ENCODE data around the gene RETREG1.
"Not testable (repeated sequence)": the region's sequence is repeated elsewhere in the genome, so short reads cannot be mapped to it uniquely, and the experiment has no call there.

Gene RETREG1

GRCh38 chr5:16551628-16552027 is 65.2 kb downstream of the RETREG1 start:
- DNase-seq = no peak

- DNase-seq = peak; percentile 64 to 76
Measured at GRCh38 chr5:16550316-16550952, 66.4 kb downstream of the RETREG1 start.

GRCh38 chr5:16549491-16550206 is 67.1 kb downstream of the RETREG1 start:
- DNase-seq = no peak

- no peak for DNase-seq
Measured at GRCh38 chr5:16548812-16549211, 68.0 kb downstream of the RETREG1 start.

- DNase-seq = no peak
Measured at GRCh38 chr5:16548115-16548514, 68.7 kb downstream of the RETREG1 start.

- DNase-seq = no peak
Measured at GRCh38 chr5:16547200-16547842, 69.5 kb downstream of the RETREG1 start.

- no peak for DNase-seq
Measured at GRCh38 chr5:16546732-16547131, 70.1 kb downstream of the RETREG1 start.

GRCh38 chr5:16544607-16545374 is 72.0 kb downstream of the RETREG1 start:
- no peak for DNase-seq

GRCh38 chr5:16543206-16543605 is 73.6 kb downstream of the RETREG1 start:
- DNase-seq = not testable (repeated sequence)

- DNase-seq = peak; percentile 44 to 79
Measured at GRCh38 chr5:16542236-16542635, 74.6 kb downstream of the RETREG1 start.

GRCh38 chr5:16541592-16541991 is 75.2 kb downstream of the RETREG1 start:
- not testable (repeated sequence) for DNase-seq

GRCh38 chr5:16540421-16540820 is 76.4 kb downstream of the RETREG1 start:
- no peak for DNase-seq

GRCh38 chr5:16539169-16539666 is 77.6 kb downstream of the RETREG1 start:
- no peak for DNase-seq

GRCh38 chr5:16538006-16538405 is 78.8 kb downstream of the RETREG1 start:
- DNase-seq = no peak

GRCh38 chr5:16536818-16537217 is 80.0 kb downstream of the RETREG1 start:
- DNase-seq = no peak

- DNase-seq = no peak
Measured at GRCh38 chr5:16536246-16536645, 80.6 kb downstream of the RETREG1 start.

- no peak for DNase-seq
Measured at GRCh38 chr5:16534280-16534679, 82.5 kb downstream of the RETREG1 start.

- DNase-seq = peak in 1 of 2 experiments; percentile 22
Measured at GRCh38 chr5:16531063-16531648, 85.6 kb downstream of the RETREG1 start.

- DNase-seq = peak; percentile 50 to 79
Measured at GRCh38 chr5:16529306-16529705, 87.5 kb downstream of the RETREG1 start.

- no peak for DNase-seq
Measured at GRCh38 chr5:16528382-16529110, 88.3 kb downstream of the RETREG1 start.

- no peak for DNase-seq
Measured at GRCh38 chr5:16525651-16526050, 91.1 kb downstream of the RETREG1 start.

- DNase-seq = no peak
Measured at GRCh38 chr5:16524286-16524685, 92.5 kb downstream of the RETREG1 start.
